Renal cortical epithelial cell (primary cell): Measurements from ENCODE around the gene FOXD2. TPM values are rescaled to one million over a fixed set of nuclear protein-coding genes. Genes with fewer than 3 reads are reported as not detected.

Experiments
- DNase-seq: peaks from one replicate; pipeline ENCODE4 v3.0.0-alpha.2; 2011; ENCODE audit warnings: low read depth
- total RNA-seq: library from RNA; depleted of rRNA; stranded (reverse); fragments of >200 nt; gene quantifications from 2 replicates; pipeline ENCODE4 v1.2.3, GENCODE V29; 2014

Gene FOXD2
- total RNA-seq, 1 donor from 2014 or later, result 0.15 TPM

DNA sequence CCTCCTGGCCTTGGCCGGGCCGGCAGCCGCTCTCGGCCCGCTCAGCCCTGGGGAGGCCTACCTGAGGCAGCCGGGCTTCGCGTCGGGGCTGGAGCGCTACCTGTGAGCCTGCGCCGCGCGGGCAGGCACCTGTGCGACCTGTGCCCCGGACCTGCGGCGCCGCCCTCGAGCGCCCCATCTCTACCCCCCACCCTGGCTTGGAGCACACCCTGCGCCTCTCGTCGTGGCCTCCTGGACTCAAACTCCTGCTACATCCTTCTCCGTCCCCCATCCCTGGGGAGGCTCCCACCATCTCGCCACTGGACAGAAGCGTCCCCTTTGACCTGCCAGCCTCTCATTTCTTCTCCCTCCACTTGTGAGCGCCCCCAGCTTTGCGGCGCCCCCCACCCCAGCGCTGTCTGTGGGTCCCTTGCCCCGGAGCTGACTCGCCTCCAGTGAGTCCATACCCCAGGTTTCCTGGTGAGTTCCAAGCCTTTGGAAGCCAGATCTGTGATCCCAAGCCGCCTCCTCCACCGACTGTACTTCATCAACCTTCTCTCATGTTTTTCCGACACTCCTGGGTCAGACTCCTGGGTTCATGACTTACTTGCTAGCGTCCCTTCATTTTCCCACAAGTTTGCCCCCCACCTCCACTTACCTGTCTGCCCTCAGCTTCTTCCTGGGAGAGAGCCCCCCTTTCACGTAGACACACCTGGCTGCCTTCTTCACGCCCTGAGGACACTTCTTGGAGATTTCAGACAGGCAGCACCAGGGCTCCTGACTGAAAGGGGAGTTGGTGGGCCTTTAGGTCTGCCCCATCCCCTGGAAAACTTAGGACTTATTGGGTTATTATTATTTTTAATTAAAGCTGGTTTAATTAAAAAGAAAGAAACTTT is 20.4 kb upstream of the FOXD2 start:
- DNase-seq, result no peak

DNA sequence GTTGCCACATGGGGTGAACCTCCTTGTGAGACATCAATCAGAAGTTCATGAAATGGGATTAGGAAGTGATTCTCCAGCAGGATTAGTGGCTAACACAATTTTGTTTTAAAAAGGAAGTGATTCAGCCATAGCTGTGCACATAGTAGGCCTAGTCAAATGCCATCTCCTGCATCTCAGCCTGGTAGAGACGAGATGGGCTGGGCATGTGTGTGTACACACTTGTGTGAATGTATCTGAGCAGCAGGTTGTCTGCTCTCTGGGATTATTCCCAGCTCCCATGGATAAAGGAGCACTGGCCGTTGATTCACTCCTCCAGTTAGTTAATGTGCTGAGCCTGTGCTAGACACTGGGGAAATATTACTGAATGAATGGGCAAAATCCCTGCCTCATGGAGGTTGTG is 19.7 kb upstream of the FOXD2 start:
- DNase-seq, result no peak

- DNase-seq, result no peak
Observed at GRCh38 chr1:47418681-47419325, 19.0 kb upstream of the FOXD2 start.

- no peak for DNase-seq
Observed at GRCh38 chr1:47420547-47420946, 17.3 kb upstream of the FOXD2 start.

DNA sequence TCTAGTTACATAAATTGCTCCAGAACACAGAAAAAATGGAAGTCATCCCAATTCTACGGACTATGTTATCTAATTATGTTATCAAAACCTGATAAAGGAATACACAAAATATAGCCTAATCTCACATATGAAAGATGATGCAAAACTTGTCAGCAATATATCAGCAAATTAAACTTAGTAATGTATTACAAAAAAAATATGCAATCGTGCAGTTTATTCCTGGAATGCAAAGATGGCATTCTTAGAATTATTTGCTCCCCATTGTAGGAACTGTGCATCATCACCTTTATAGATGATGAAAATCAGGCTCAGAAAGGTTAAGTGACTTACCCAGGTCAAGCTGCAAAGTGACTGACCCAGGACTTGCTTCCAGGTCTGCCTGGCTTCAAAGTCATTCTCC is 14.0 kb upstream of the FOXD2 start:
- DNase-seq, result no peak

DNA sequence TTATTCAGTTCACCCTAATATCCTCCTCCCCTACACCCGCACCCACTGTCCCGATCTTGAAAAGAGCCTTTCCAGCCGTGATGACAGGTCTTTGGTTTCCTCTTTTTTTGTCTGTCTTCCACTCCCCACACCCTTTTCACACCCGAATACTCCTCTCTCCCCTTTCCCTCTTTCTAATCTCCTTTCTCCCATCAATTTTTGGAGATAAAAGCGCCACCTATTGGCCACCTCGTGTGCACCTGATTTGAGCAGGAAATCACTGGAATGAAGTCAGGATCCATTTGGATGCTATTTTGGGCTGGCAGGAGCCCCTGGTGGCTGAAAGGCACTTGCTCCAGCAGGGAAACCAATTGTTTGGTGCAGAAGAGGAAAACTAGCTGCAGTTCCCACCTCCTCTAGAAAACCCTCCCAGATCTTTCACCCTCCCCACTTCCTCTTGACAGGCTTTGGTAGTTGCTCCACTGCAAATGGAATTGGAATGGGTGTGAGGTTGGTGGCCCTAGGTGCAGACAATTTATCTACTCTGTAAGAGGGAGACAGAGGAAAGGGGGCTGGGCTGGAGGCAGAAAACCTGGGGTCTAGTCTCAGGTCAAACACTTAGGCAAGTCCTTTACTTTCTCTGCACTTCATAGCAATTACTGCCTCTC is 13.4 kb upstream of the FOXD2 start:
- peak; percentile 40 for DNase-seq

GRCh38 chr1:47431534-47431933 is 6.3 kb upstream of the FOXD2 start:
- peak; percentile 66 for DNase-seq

DNA sequence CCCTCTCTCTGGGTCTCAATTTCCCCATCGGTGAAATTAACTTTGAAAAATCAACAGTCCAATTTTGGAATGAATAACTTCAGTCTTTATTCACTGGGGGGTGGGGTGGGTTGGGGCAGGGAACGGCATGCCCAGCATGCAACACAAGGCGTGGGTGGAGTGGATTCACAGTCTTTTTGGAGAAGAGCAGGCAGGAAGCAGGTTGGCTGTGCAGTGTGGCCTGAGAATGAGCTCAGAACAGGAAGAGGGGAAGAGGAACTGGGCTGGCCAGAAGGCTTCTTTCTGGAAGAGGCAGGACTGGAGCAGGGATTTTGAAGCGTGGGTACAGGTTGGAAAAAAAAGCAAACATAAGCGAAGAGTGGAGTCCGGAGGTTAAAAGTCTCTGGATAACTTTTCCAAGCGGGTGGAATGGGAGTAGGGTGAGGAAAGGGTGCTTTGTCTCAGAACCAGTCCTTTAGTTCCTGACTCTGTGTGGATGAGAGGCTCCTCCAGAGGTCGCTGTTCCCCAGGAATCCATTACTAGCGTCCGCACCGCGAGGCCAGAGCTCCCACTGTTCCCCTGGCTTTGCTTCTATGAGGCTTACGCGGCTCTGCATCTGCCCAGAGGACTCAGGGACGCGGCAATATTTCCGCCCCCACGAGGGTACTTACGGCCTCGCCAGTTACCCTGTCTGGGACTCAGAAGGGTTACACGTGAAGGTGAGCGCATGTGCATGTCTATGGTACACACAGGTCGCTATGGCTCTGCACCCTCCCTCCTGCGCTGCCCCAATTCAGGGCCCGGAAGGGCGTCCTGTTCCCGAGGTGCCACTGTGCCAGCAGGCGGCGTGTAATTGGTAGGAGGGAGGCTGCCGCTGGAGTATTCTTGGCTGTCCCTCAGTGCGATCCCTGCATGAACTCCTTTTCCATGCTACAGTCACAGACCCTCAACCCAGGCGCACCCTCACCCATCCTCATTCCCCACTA is 5.5 kb upstream of the FOXD2 start:
- DNase-seq, result peak; percentile 60

- no peak for DNase-seq
Observed at GRCh38 chr1:47433037-47433421, 4.8 kb upstream of the FOXD2 start.

DNA sequence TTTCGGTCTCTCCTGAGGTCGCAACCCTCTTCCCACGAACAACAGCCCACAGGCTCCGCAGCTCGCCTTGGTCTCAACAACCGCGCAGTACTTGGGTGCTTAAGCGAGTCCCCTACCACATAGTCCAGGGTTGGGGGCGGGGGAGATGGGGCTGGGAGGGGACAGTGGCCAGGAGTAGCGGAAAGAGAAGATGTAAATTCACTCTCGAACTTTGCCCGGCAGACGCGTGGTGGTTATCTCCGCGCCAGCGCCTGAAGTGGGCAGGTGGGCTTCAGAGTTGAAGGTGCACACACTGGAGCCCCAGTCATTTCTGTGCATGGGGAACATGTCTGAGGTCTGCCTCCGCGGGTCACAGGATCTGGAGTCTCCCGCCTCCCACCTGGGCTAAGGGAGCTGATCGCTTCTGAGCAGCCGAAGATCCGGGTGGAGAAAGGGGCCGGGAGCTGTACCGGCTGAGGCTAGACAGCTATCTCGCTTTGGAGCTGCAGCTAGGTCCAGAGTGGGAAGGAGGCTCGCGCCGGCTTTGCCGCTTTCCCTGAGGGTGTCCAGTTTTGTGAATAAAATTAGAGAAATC is 4.3 kb upstream of the FOXD2 start:
- DNase-seq, result no peak

DNA sequence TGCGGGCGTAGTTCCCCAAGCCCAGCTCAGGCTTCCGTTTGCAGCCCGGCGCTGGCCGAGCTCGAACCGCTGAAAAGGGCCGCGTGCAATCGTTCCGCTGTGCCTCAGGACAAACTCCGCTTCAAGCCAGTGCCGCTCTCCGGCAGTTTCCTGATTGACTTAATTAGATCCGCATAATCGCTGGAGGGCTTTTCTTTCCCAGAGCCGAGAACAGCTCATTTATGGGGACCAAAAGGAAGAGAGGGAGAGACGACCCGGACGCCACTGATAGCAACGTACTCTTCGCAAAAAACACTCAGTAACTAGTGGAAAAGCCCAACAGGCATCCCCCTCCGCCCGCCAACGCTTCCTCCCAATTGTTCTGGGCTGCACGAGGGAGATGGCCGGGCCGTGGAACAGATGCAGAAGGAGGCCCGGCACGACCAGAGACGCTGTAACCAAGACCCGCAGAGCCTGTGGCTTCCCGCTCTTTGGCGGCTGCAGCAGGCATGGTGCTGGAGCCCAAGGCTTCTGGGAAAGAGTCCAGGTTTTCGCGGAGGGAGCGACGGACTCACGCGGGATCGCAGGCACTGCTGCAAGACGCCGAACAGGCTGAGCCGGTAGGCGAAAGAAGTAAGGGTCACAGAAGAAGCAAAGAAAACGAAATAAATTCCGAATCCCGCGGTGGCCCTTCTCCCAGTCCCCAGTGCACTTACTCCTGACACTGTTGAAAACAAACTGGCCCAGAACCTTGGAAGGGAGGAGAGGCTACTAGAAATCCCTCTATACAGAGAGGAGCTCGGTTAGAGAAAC is 3.6 kb upstream of the FOXD2 start:
- peak; percentile 28 for DNase-seq

DNA sequence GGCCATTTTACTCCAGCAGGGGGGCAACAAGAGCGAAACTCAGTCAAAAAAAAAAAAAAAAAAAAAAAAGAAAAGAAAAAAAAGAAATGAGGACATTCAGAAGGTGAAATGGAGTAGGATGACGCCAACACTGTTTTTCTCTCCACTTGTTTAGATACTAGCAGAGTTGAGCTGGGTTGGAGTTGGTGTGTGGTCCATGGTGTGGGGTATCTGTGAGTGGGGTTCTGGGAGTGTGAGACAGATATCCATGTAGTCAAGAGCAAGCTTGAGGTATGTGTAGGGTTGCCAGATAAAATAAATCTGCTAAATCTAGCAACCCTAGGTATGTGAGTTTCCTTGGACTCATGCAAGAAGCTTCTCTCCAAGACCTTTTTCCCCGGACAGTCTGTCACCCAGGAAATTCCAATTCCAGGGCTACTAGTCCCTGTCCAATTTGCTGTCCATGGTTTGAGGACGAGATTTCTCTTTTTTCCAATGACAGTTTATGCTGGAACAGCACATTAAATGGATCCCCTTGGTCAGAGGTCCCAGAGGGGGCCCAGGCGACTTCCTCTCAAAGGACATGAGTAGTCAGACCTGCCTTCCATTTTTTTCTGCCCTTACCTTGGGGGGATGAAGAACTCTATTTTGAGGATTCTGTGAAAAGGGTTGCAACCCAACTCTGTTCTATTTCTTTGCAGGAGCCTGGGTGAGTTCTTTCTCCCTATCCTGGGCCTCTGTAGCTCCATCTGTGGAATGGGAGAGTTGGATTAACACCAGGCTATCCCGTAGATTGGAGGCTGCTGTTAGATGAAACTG is 2.1 kb upstream of the FOXD2 start:
- no peak for DNase-seq

GRCh38 chr1:47436304-47436978 is 1.4 kb upstream of the FOXD2 start:
- DNase-seq, result peak; percentile 35

- peak; percentile 22 for DNase-seq
Observed at GRCh38 chr1:47436979-47437446, 831 bp upstream of the FOXD2 start.

DNA sequence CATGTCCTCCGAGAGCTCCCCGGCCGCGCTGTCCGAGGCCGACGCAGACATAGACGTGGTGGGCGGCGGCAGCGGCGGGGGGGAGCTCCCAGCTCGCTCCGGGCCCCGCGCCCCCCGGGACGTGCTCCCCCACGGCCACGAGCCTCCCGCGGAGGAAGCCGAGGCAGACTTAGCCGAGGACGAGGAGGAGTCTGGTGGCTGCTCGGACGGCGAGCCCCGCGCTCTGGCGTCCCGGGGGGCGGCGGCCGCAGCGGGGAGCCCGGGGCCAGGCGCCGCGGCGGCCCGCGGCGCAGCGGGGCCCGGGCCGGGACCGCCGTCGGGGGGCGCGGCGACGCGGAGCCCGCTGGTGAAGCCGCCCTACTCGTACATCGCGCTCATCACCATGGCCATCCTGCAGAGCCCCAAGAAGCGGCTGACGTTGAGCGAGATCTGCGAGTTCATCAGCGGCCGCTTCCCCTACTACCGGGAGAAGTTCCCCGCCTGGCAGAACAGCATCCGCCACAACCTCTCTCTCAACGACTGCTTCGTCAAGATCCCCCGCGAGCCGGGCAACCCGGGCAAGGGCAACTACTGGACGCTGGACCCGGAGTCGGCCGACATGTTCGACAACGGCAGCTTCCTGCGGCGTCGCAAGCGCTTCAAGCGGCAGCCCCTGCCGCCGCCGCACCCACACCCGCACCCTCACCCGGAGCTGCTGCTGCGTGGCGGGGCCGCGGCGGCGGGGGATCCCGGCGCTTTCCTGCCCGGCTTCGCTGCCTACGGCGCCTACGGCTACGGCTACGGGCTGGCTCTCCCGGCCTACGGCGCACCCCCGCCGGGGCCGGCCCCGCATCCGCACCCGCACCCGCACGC is 547 bp downstream of the FOXD2 start:
- DNase-seq, result no peak

- no peak for DNase-seq
Observed at GRCh38 chr1:47439017-47439818, 1.4 kb downstream of the FOXD2 start.
